ENCODE measurements around the gene SARNP. TPM values are rescaled to one million over a fixed set of nuclear protein-coding genes. Genes with fewer than 3 reads are reported as not detected.
A peak's percentile ranks its signal among the peaks of the same experiment; 100 is the strongest.

Gene SARNP
- total RNA-seq, 2 donors from 2014 or later: 39.1 to 49.2 TPM

- DNase-seq (ENCODE audit: low spot score) (no peak), ATAC-seq (ENCODE audit: insufficient number of reproducible peaks, low FRiP score, low read depth) (no peak)
- no peak overlapping the region for H3K4me3 ChIP-seq
- no peaks in the 10 kb centered on the region for H3K27me3 ChIP-seq (replicated peaks; ENCODE audit: insufficient read depth)
- H3K9me3 ChIP-seq: peaks cover 4% of the 10 kb centered on the region
- H3K27ac ChIP-seq: no peak overlapping the region
- TF ChIP-seq, protein P1, sequence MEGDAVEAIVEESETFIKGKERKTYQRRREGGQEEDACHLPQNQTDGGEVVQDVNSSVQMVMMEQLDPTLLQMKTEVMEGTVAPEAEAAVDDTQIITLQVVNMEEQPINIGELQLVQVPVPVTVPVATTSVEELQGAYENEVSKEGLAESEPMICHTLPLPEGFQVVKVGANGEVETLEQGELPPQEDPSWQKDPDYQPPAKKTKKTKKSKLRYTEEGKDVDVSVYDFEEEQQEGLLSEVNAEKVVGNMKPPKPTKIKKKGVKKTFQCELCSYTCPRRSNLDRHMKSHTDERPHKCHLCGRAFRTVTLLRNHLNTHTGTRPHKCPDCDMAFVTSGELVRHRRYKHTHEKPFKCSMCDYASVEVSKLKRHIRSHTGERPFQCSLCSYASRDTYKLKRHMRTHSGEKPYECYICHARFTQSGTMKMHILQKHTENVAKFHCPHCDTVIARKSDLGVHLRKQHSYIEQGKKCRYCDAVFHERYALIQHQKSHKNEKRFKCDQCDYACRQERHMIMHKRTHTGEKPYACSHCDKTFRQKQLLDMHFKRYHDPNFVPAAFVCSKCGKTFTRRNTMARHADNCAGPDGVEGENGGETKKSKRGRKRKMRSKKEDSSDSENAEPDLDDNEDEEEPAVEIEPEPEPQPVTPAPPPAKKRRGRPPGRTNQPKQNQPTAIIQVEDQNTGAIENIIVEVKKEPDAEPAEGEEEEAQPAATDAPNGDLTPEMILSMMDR (IDR thresholded peaks at IDR 0.05): no peak
- no peaks in the 10 kb centered on the region for H3K4me1 ChIP-seq (ENCODE audit: control insufficient read depth in 1 of 2, low read depth in 2 of 2)
- no peaks in the 10 kb centered on the region for H3K36me3 ChIP-seq
These were observed 43.9 kb upstream of the SARNP start for GRCh38 chr12:55861396-55861795.

GRCh38 chr12:55852740-55853139 is 35.2 kb upstream of the SARNP start:
- Histone ChIP-seq H3K9me3 (no peaks in the 10 kb centered on the region), H3K4me3 (no peak overlapping the region), H3K27ac (no peak overlapping the region), H3K27me3 (replicated peaks; ENCODE audit: insufficient read depth) (no peaks in the 10 kb centered on the region), H3K4me1 (ENCODE audit: control insufficient read depth in 1 of 2, low read depth in 2 of 2) (peaks cover 5 to 30% of the 10 kb centered on the region in 2 donors), H3K36me3 (no peaks in the 10 kb centered on the region)
- TF ChIP-seq, protein P1 (IDR thresholded peaks at IDR 0.05): no peak
- no peak for ATAC-seq (ENCODE audit: insufficient number of reproducible peaks, low FRiP score, low read depth)
- no peak for DNase-seq (ENCODE audit: low spot score)

DNA sequence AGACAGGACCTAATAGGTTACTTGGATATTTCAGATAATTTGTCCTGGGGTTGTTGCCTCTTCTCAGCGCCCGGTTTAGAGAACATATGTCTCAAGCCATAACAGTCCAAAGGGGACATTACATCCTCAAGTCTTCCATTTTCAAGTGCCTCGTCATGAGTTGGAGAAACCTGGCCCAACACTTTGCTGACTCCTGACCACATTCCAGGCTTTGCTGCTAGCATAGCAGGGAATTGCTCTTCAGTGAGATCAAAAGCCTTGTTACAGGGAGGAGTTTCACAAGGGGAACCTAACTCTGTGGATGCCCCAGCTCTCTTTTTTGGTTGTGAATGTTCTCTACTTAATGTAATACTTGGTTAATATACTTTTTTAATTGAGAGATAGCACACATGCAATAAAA is 33.4 kb upstream of the SARNP start:
- Histone ChIP-seq H3K36me3 (no peaks in the 10 kb centered on the region), H3K4me3 (no peak overlapping the region), H3K27ac (peak overlapping the region; percentile 100), H3K27me3 (replicated peaks; ENCODE audit: insufficient read depth) (no peaks in the 10 kb centered on the region), H3K9me3 (no peaks in the 10 kb centered on the region), H3K4me1 (ENCODE audit: control insufficient read depth in 1 of 2, low read depth in 2 of 2) (peaks cover 17 to 49% of the 10 kb centered on the region in 2 donors)
- TF ChIP-seq, protein P1 (IDR thresholded peaks at IDR 0.05): no peak
- no peak for ATAC-seq (ENCODE audit: insufficient number of reproducible peaks, low FRiP score, low read depth)
- no peak for DNase-seq (ENCODE audit: low spot score)

- Histone ChIP-seq H3K27me3 (replicated peaks; ENCODE audit: insufficient read depth) (no peaks in the 10 kb centered on the region), H3K36me3 (no peaks in the 10 kb centered on the region), H3K4me1 (ENCODE audit: control insufficient read depth in 1 of 2, low read depth in 2 of 2) (peaks cover 20 to 54% of the 10 kb centered on the region in 2 donors), H3K9me3 (no peaks in the 10 kb centered on the region), H3K27ac (peak overlapping the region; percentile 100), H3K4me3 (no peak overlapping the region)
- no peak for ATAC-seq (ENCODE audit: insufficient number of reproducible peaks, low FRiP score, low read depth)
- no peak for DNase-seq (ENCODE audit: low spot score)
- TF ChIP-seq, protein P1 (IDR thresholded peaks at IDR 0.05): no peak
These were observed 32.9 kb upstream of the SARNP start for GRCh38 chr12:55850401-55850800.

DNA sequence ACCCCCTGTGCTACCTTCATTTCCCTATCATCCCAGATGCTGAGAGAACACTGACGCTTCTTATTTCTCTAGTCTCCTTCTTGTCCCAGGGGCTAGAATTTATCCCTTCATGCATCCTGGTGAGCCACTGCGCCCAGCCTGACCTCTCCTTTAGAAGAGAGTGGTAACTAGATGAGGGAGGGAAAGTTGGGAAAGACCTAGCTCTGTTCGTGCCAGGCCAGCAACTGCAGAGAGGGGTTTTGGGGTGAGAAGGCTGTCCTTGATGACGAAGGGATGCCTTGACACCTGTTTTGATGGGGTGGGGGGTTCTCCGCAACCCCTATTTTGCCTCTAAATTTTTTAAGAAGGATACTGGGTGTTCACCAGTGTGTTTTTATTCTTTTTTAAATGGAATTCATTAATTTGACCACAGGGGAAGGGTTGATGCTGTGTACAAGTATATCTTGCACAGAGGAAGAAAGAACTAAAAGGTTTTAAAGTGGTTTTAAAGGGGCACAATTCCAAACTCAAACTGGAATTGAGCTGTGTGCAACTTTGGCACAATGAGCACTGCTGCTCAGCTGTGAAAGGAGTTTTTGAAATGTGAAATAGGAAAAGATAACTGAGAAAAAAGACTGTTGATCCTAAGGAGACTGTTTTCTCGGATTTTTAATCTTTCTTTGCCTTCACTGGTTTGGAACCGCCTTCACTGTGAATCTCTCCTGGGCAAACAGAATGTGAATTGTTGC is 32.3 kb upstream of the SARNP start:
- TF ChIP-seq, protein P1 (IDR thresholded peaks at IDR 0.05): no peak
- Histone ChIP-seq H3K27me3 (replicated peaks; ENCODE audit: insufficient read depth) (no peaks in the 10 kb centered on the region), H3K4me1 (ENCODE audit: control insufficient read depth in 1 of 2, low read depth in 2 of 2) (peaks cover 20 to 57% of the 10 kb centered on the region in 2 donors), H3K36me3 (no peaks in the 10 kb centered on the region), H3K4me3 (no peak overlapping the region), H3K27ac (peak overlapping the region; percentile 100), H3K9me3 (no peaks in the 10 kb centered on the region)
- no peak for ATAC-seq (ENCODE audit: insufficient number of reproducible peaks, low FRiP score, low read depth)
- no peak for DNase-seq (ENCODE audit: low spot score)
